K562 (cell line): ENCODE data around the gene DOK3. TPM values are rescaled to one million over a fixed set of nuclear protein-coding genes. Genes with fewer than 3 reads are reported as not detected.

Experiments
- ATAC-seq: fragments of 200-7000 bp; cut with Tn5 transposase; 3 replicates; pipeline ENCODE4 v1.9.1; 2020; ENCODE audit warnings: moderate library complexity
- BruUV-seq: library from RNA; stranded (reverse); fragments of 400-500 nt; replicated peaks from 2 replicates; lab custom pipeline; 2021; lab: Mats Ljungman, UMichigan
- CTCF ChIA-PET: fragments of 300-600 bp; formaldehyde crosslinking; extraction: SDS; loops from one replicate; lab custom pipeline; 2021; ENCODE audit warnings: low intra/inter-chr PET ratio; lab: Yijun Ruan, JAX
- POLR2A ChIA-PET: fragments of 300-600, 350-650 bp; sonication (Branson Sonifier 250); formaldehyde crosslinking; extraction: SDS; loops from one replicate; lab custom pipeline; 2021; ENCODE audit warnings: antibody characterized with exemption, inconsistent platforms; lab: Yijun Ruan, JAX
- DNase-seq, 4 experiments: peaks; one replicate each; pipeline versions ENCODE4 v3.0.0 to v3.0.0-alpha.2; 2011 to 2018; ENCODE audit warnings: low spot score in 3 of 4, mixed read lengths in 3 of 4; ENCODE audit errors: extremely low read depth in 1 of 4
- FAIRE-seq: peaks from 2 replicates; lab custom pipeline; 2011; peaks lifted over from hg19 to GRCh38; lab: Jason Lieb, UNC
- H2AFZ ChIP-seq: 2 replicates; pipeline ENCODE4 v1.6.0; 2011; ENCODE audit warnings: low read depth, low read length, control low read depth, inconsistent platforms
- H3K27ac ChIP-seq: fragments of 200-600 bp; 3 replicates; pipeline ENCODE4 v1.8.0; 2011; ENCODE audit warnings: low read depth, mild to moderate bottlenecking, control low read depth, inconsistent platforms, low read length, moderate library complexity, mixed read lengths; ENCODE audit errors: extremely low read depth
- H3K27me3 ChIP-seq, 2 experiments: fragments of 300-600 bp in 1 of 2; 2 replicates in 1 of 2; 3 replicates in 1 of 2; pipeline versions ENCODE4 v1.6.0 to v1.8.0; 2011; ENCODE audit warnings: inconsistent platforms in 2 of 2, low read length in 2 of 2, mild to moderate bottlenecking in 1 of 2, mixed read lengths in 1 of 2, moderate library complexity in 1 of 2; ENCODE audit not compliant: control insufficient read depth in 2 of 2, insufficient read depth in 2 of 2
- H3K36me3 ChIP-seq: fragments of 300-600 bp; 3 replicates; pipeline ENCODE4 v1.8.0; 2011; ENCODE audit warnings: mild to moderate bottlenecking, low read length, inconsistent platforms; ENCODE audit not compliant: control insufficient read depth, insufficient read depth
- H3K4me1 ChIP-seq, 2 experiments: fragments of 200-600 bp in 1 of 2; replicated peaks in 1 of 2; 2 replicates in 1 of 2; 3 replicates in 1 of 2; pipeline versions ENCODE4 v1.5.1 to v1.8.0; 2011; ENCODE audit warnings: inconsistent platforms in 2 of 2, low read length in 2 of 2, mild to moderate bottlenecking in 1 of 2, mixed read lengths in 1 of 2, moderate library complexity in 1 of 2; ENCODE audit not compliant: control insufficient read depth in 2 of 2, insufficient read depth in 2 of 2
- H3K4me2 ChIP-seq: 2 replicates; pipeline ENCODE4 v1.6.1; 2011; ENCODE audit warnings: low read length, control low read depth, inconsistent platforms, mixed read lengths; ENCODE audit not compliant: insufficient read depth
- H3K4me3 ChIP-seq: fragments of 200-600 bp; sonication (generic), shearing (Covaris generic); 2 replicates; pipeline ENCODE4 v1.5.1; 2016; ENCODE audit warnings: control low read depth, inconsistent platforms
- H3K79me2 ChIP-seq: fragments of 200-600 bp; 3 replicates; pipeline ENCODE4 v1.8.0; 2011; ENCODE audit warnings: low read length, inconsistent platforms; ENCODE audit not compliant: control insufficient read depth, insufficient read depth
- H3K9ac ChIP-seq, 2 experiments: 2 replicates each; pipeline versions ENCODE4 v1.6.0 to v1.6.1; 2011; ENCODE audit warnings: low read depth in 2 of 2, low read length in 2 of 2, control low read depth in 1 of 2, inconsistent platforms in 1 of 2, mild to moderate bottlenecking in 1 of 2, mixed read lengths in 1 of 2; ENCODE audit not compliant: insufficient read depth in 1 of 2
- H3K9me1 ChIP-seq: one replicate; pipeline ENCODE4 v1.6.0; 2011; ENCODE audit warnings: inconsistent platforms, mild to moderate bottlenecking, low read length, moderate library complexity; ENCODE audit not compliant: control insufficient read depth, insufficient read depth
- H3K9me3 ChIP-seq: replicated peaks from 2 replicates; pipeline ENCODE4 v1.5.1; 2011; ENCODE audit warnings: low read depth, low read length, inconsistent platforms; ENCODE audit not compliant: control insufficient read depth, insufficient read depth
- H4K20me1 ChIP-seq: replicated peaks from 2 replicates; pipeline ENCODE4 v1.6.1; 2011; ENCODE audit warnings: low read length, inconsistent platforms, mixed read lengths; ENCODE audit not compliant: control insufficient read depth, insufficient read depth
- CBX5 ChIP-seq: IDR thresholded peaks from 2 replicates; pipeline ENCODE4 v1.6.1; 2014; ENCODE audit warnings: low read depth, borderline replicate concordance
- KLF16 ChIP-seq: IDR thresholded peaks from 2 replicates; pipeline ENCODE4 v1.6.1; 2016; ENCODE audit warnings: antibody characterized with exemption
- NR2C1 ChIP-seq, 2 experiments: fragments of 450-650 bp; IDR thresholded peaks; 2 replicates each; pipeline ENCODE4 v1.6.1; 2017; ENCODE audit warnings: mild to moderate bottlenecking in 2 of 2, antibody characterized with exemption in 1 of 2, inconsistent platforms in 1 of 2, missing compliant biosample characterization in 1 of 2, missing genetic modification characterization in 1 of 2
- ZBED1 ChIP-seq: IDR thresholded peaks from 2 replicates; pipeline ENCODE4 v1.6.1; 2014
- ZNF57 ChIP-seq: fragments of 450-650 bp; formaldehyde crosslinking; IDR thresholded peaks from 2 replicates; pipeline ENCODE4 v1.4.0; 2020; ENCODE audit warnings: mild to moderate bottlenecking, moderate library complexity
- WGBS: fragments of 100-300 bp; shearing (Covaris generic); methylation state at CpG from one replicate; pipeline ENCODE4 v1.1.6; 2016; ENCODE audit warnings: low coverage, mixed read lengths; ENCODE audit not compliant: insufficient coverage; ENCODE audit errors: missing lambda C conversion rate; 5-methylcytosine and 5-hydroxymethylcytosine counted together
- in situ Hi-C: fragments of 300-500 bp; cut with MboI; formaldehyde crosslinking; loops from 4 replicates; pipeline ENCODE4 v1.15.0; 2018; ENCODE audit warnings: inconsistent platforms, mixed read lengths
- intact Hi-C: fragments of 100-400 bp; cut with micrococcal nuclease; formaldehyde crosslinking; loops from 2 replicates; pipeline ENCODE4 v1.14.2; 2022
- polyA plus RNA-seq, 8 experiments: library from polyadenylated mRNA; depleted of rRNA in 4 of 8; stranded (reverse) in 5 of 8; unstranded in 3 of 8; fragments of >200 nt; fragmentation: Nextera tagmentation in 2 of 8; fragmentation: Illumina TruSeq in 1 of 8; extraction: Ambion mirVana in 2 of 8; extraction: Trizol in 1 of 8; gene quantifications; 2 replicates each; pipeline versions ENCODE4 v1.2.1 to v1.2.3, GENCODE V29; 2011 to 2014; ENCODE audit warnings: inconsistent platforms in 1 of 8, missing spikeins in 1 of 8
- total RNA-seq, 7 experiments: library from RNA; depleted of rRNA in 6 of 7; stranded (reverse); fragments of >200 nt in 6 of 7; fragmentation: Illumina TruSeq in 2 of 7; extraction: Trizol in 2 of 7; gene quantifications; 2 replicates each; pipeline versions ENCODE4 v1.2.1 to v1.2.3, GENCODE V29; 2011 to 2021; ENCODE audit warnings: low replicate concordance in 1 of 7
- TF ChIP-seq, protein P1 (sequence below): fragments of 250-450 bp; sonication (Bioruptor Pico); IDR thresholded peaks from 2 replicates; pipeline ENCODE4 v1.4.0; 2020
- TF ChIP-seq, protein P2 (sequence below): fragments of 250-450 bp; sonication (Bioruptor Pico); IDR thresholded peaks from 2 replicates; pipeline ENCODE4 v1.6.1; 2021; ENCODE audit warnings: mild to moderate bottlenecking
- TF ChIP-seq, protein P3 (sequence below): sonication (generic); formaldehyde crosslinking; IDR thresholded peaks from 2 replicates; pipeline ENCODE4 v1.8.1; 2023; ENCODE audit warnings: mild to moderate bottlenecking, missing genetic modification reagents
- TF ChIP-seq, protein P4 (sequence below): fragments of 250-450 bp; sonication (Bioruptor Pico); IDR thresholded peaks from 2 replicates; pipeline ENCODE4 v1.9.0; 2021; ENCODE audit warnings: mild to moderate bottlenecking
- TF ChIP-seq, protein P5 (sequence below): fragments of 450-650 bp; formaldehyde crosslinking; IDR thresholded peaks from 2 replicates; pipeline ENCODE4 v1.4.0; 2022; ENCODE audit warnings: missing genetic modification characterization

Gene DOK3
- total and polyA plus RNA-seq, 9 of the 15 experiments (the other 6 are each of a cell fraction or from before 2014, with no cell fraction given), result 1.3 to 23.0 (median 8.0) TPM

DNA sequence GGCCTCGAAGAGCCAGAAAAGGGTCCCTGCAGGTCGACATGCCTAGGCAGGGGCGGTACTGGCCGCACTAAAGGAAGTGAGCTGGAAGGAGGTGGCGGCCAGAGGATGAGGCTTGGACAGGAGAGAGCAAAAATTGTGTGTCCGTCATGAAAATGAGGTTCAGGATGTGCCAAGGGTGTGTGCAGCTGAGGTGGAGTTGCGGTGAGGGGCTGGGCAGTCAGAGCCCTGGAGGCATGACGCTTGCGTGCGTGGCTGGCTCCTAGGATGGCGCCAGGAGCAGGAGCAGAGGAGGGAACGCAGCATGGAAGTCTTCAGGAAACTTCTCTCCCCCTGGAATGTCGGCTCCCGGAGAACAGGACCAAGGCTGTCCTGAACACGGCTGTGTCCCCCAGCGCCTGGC is 6.7 kb downstream of the DOK3 start (continued):
- TF ChIP-seq, protein P1, sequence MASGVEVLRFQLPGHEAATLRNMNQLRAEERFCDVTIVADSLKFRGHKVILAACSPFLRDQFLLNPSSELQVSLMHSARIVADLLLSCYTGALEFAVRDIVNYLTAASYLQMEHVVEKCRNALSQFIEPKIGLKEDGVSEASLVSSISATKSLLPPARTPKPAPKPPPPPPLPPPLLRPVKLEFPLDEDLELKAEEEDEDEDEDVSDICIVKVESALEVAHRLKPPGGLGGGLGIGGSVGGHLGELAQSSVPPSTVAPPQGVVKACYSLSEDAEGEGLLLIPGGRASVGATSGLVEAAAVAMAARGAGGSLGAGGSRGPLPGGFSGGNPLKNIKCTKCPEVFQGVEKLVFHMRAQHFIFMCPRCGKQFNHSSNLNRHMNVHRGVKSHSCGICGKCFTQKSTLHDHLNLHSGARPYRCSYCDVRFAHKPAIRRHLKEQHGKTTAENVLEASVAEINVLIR (CRISPR knock-in tag), result no peak
- TF ChIP-seq NR2C1 (IDR thresholded peaks at IDR 0.05), result no peak
- no peak for TF ChIP-seq NR2C1 (tag; IDR thresholded peaks at IDR 0.05)
- TF ChIP-seq, protein P2, sequence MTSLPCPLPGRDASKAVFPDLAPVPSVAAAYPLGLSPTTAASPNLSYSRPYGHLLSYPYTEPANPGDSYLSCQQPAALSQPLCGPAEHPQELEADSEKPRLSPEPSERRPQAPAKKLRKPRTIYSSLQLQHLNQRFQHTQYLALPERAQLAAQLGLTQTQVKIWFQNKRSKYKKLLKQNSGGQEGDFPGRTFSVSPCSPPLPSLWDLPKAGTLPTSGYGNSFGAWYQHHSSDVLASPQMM (CRISPR knock-in tag), result no peak
- TF ChIP-seq ZBED1, result no peak

DNA sequence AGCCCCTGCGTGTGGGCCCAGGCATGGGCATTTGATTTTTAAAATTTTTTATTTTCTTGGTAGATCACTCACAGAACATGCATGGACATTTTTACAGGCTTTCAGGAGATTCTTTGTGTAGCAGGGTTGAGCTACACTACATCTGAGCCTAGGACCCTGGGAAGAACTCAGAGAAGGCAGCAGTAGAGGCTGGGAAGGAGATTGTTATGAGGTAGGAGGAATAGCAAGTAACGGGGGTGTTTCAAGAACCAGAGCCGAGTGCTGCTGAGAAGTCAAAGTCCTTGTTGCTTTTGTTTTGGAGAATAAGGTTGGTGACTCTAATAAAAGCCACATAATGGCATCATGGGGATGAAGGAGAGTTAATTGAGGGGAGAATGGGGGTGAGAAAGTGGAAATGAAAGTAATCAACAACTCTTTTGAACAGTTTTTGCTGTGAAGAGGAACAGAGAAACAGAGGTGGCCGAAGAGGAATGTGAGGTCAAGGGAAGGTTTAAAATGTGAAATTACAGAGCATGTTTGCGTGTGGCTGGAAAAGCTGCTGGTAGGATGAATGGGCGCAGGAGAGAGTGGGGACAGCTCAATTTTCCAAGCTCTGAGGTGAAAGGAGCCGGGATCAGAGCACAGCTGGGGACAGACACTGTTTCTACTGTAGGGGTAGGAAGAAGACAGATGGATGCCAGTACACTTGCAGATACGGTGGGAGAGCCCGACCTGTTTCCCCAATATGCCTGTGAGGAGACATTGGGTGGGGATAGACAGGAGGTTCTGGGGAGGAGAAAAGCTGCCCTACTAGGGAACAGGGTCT is 7.5 kb downstream of the DOK3 start:
- Histone ChIP-seq H3K4me3 (no peak overlapping the region), H4K20me1 (no peaks in the 10 kb centered on the region), H3K27ac (no peak overlapping the region), H3K27me3 (no peaks in the 10 kb centered on the region), H2AFZ (no peak overlapping the region), H3K4me1 (peaks cover 19 to 63% of the 10 kb centered on the region in 2 experiments), H3K4me2 (no peak overlapping the region), H3K36me3 (peaks cover 7% of the 10 kb centered on the region; the same call in 1 of the 3 replicates), H3K9me1 (no peaks in the 10 kb centered on the region), H3K9ac (peak overlapping the region in 1 of 2 experiments; percentile 36; a peak in 1 of 4 replicates), H3K79me2 (peaks cover 8% of the 10 kb centered on the region), H3K9me3 (no peaks in the 10 kb centered on the region)
- in situ Hi-C loops, result no loop called here
- DNase-seq, result no peak
- no peak for ATAC-seq
- FAIRE-seq, result no peak
- intact Hi-C loops, result loop anchor here (1.0 to 2.0 kb wide), 2 partner anchors 11 to 97 kb away; no protein-coding TSS in a partner anchor
- WGBS, result 51% methylated on average over 9 of the region's 9 CpGs
- CTCF ChIA-PET, result interaction anchor here (0.9 to 2.4 kb wide), 2 partner anchors 10 to 98 kb away, joined by 7 to 19 read pairs; no protein-coding TSS in a partner anchor
- POLR2A ChIA-PET, result interaction anchor here (0.7 to 2.1 kb wide), 5 partner anchors 9 to 475 kb away, joined by 3 to 5 read pairs (median 3); no protein-coding TSS in a partner anchor
- no TSS peak for BruUV-seq
- TF ChIP-seq, protein P3, sequence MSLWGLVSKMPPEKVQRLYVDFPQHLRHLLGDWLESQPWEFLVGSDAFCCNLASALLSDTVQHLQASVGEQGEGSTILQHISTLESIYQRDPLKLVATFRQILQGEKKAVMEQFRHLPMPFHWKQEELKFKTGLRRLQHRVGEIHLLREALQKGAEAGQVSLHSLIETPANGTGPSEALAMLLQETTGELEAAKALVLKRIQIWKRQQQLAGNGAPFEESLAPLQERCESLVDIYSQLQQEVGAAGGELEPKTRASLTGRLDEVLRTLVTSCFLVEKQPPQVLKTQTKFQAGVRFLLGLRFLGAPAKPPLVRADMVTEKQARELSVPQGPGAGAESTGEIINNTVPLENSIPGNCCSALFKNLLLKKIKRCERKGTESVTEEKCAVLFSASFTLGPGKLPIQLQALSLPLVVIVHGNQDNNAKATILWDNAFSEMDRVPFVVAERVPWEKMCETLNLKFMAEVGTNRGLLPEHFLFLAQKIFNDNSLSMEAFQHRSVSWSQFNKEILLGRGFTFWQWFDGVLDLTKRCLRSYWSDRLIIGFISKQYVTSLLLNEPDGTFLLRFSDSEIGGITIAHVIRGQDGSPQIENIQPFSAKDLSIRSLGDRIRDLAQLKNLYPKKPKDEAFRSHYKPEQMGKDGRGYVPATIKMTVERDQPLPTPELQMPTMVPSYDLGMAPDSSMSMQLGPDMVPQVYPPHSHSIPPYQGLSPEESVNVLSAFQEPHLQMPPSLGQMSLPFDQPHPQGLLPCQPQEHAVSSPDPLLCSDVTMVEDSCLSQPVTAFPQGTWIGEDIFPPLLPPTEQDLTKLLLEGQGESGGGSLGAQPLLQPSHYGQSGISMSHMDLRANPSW, result no peak
- TF ChIP-seq, protein P4, sequence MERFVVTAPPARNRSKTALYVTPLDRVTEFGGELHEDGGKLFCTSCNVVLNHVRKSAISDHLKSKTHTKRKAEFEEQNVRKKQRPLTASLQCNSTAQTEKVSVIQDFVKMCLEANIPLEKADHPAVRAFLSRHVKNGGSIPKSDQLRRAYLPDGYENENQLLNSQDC (CRISPR knock-in tag), result no peak
- TF ChIP-seq KLF16 (no peak), CBX5 (no peak), ZNF57 (CRISPR knock-in tag) (no peak)
- TF ChIP-seq, protein P5, sequence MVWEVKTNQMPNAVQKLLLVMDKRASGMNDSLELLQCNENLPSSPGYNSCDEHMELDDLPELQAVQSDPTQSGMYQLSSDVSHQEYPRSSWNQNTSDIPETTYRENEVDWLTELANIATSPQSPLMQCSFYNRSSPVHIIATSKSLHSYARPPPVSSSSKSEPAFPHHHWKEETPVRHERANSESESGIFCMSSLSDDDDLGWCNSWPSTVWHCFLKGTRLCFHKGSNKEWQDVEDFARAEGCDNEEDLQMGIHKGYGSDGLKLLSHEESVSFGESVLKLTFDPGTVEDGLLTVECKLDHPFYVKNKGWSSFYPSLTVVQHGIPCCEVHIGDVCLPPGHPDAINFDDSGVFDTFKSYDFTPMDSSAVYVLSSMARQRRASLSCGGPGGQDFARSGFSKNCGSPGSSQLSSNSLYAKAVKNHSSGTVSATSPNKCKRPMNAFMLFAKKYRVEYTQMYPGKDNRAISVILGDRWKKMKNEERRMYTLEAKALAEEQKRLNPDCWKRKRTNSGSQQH (CRISPR knock-in tag), result no peak
